GM19025 (cell line): Measurements from ENCODE around the gene KANTR.

Source experiments
- ATAC-seq: cut with Tn5 transposase; IDR thresholded peaks from one replicate; pipeline ENCODE4 v1.9.1; 2021; ENCODE audit warnings: mild to moderate bottlenecking, low read depth, moderate library complexity; ENCODE audit not compliant: unreplicated experiment

The KANTR gene

GRCh38 chrX:53080628-53081580, 13.0 kb upstream of the KANTR start:
- ATAC-seq = no peak

- ATAC-seq = peak; percentile 97
Observed at GRCh38 chrX:53081925-53082772, 11.8 kb upstream of the KANTR start, which contains the start of gene TSPYL2. Gene TSPYL2, plus strand, starts transcription at chrX:53082367. Its CDS starts 132 bp downstream, at chrX:53082499.

GRCh38 chrX:53082773-53083616, 10.9 kb upstream of the KANTR start:
- no peak for ATAC-seq

- no peak for ATAC-seq
Observed at GRCh38 chrX:53084043-53084570, 9.8 kb upstream of the KANTR start.

GRCh38 chrX:53084863-53085262, 9.1 kb upstream of the KANTR start:
- ATAC-seq = no peak

- ATAC-seq = no peak
Observed at GRCh38 chrX:53085661-53086229, 8.2 kb upstream of the KANTR start.

GRCh38 chrX:53086464-53086863, 7.5 kb upstream of the KANTR start:
- no peak for ATAC-seq

- ATAC-seq = no peak
Observed at GRCh38 chrX:53087388-53087831, 6.5 kb upstream of the KANTR start.

- no peak for ATAC-seq
Observed at GRCh38 chrX:53088136-53088974, 5.6 kb upstream of the KANTR start.

- no peak for ATAC-seq
Observed at GRCh38 chrX:53089224-53089842, 4.6 kb upstream of the KANTR start.

GRCh38 chrX:53089925-53090324, 4.0 kb upstream of the KANTR start:
- no peak for ATAC-seq

GRCh38 chrX:53091354-53091753, 2.6 kb upstream of the KANTR start:
- ATAC-seq = no peak

GRCh38 chrX:53093177-53093655, 726 bp upstream of the KANTR start:
- peak; percentile 40 for ATAC-seq

- ATAC-seq = no peak
Observed at GRCh38 chrX:53094582-53094905, 602 bp downstream of the KANTR start.

GRCh38 chrX:53095796-53096195, 1.9 kb downstream of the KANTR start:
- no peak for ATAC-seq

GRCh38 chrX:53114864-53115549, 21.1 kb downstream of the KANTR start:
- ATAC-seq = no peak

- no peak for ATAC-seq
Observed at GRCh38 chrX:53115550-53115874, 21.6 kb downstream of the KANTR start.

GRCh38 chrX:53116101-53116500, 22.2 kb downstream of the KANTR start:
- no peak for ATAC-seq
